Brain microvascular endothelial cell (primary cell): ENCODE results near the gene LANCL3.

Experiments used
- DNase-seq: peaks from one replicate; pipeline ENCODE4 v3.0.0-alpha.2; 2020
- H3K27ac ChIP-seq: fragments of 250-450 bp; sonication (Bioruptor Pico); 2 replicates; pipeline ENCODE4 v1.5.1; 2020; ENCODE audit warnings: mild to moderate bottlenecking, moderate library complexity
- H3K27me3 ChIP-seq: fragments of 250-450 bp; sonication (Bioruptor Pico); replicated peaks from 2 replicates; pipeline ENCODE4 v1.5.1; 2020; ENCODE audit warnings: mild to moderate bottlenecking
- H3K36me3 ChIP-seq: fragments of 250-450 bp; sonication (Bioruptor Pico); replicated peaks from 2 replicates; pipeline ENCODE4 v1.5.1; 2020; ENCODE audit warnings: mild to moderate bottlenecking
- H3K4me3 ChIP-seq: 2 replicates; pipeline ENCODE4 v1.5.1; 2011; ENCODE audit warnings: low read depth, mild to moderate bottlenecking, control low read depth, low read length, moderate library complexity
- in situ Hi-C: cut with HindIII; loops from 2 replicates; pipeline ENCODE4 v1.10.0; 2017; ENCODE audit warnings: low sequenced_read_pairs, low pct_ligation_motif_present
- TF ChIP-seq, protein P1 (sequence below): IDR thresholded peaks from 2 replicates; pipeline ENCODE4 v1.5.1; 2011; ENCODE audit warnings: low read depth, mild to moderate bottlenecking, moderate library complexity, low read length, control low read depth, inconsistent platforms; ENCODE audit errors: missing control alignments

The LANCL3 gene

DNA sequence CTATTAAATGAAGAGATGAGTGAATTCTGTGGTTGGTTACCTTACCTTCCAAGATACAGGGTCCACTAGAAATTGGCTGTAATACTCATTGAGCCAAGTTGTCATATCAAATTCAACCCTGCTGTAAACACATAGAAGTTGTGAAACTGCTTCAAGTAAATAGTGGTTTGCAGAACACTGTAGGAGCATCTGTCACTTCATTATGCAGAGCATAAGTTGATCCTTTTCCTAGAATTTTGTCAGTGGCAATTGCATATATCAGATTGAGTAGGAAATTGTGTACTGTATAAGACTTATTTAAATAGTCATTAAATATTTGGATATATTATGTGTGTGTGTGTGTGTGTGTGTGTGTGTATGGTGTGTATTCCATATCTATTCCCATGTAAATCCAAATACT, 105.3 kb downstream of the LANCL3 start:
- DNase-seq, result no peak
- TF ChIP-seq, protein P1, sequence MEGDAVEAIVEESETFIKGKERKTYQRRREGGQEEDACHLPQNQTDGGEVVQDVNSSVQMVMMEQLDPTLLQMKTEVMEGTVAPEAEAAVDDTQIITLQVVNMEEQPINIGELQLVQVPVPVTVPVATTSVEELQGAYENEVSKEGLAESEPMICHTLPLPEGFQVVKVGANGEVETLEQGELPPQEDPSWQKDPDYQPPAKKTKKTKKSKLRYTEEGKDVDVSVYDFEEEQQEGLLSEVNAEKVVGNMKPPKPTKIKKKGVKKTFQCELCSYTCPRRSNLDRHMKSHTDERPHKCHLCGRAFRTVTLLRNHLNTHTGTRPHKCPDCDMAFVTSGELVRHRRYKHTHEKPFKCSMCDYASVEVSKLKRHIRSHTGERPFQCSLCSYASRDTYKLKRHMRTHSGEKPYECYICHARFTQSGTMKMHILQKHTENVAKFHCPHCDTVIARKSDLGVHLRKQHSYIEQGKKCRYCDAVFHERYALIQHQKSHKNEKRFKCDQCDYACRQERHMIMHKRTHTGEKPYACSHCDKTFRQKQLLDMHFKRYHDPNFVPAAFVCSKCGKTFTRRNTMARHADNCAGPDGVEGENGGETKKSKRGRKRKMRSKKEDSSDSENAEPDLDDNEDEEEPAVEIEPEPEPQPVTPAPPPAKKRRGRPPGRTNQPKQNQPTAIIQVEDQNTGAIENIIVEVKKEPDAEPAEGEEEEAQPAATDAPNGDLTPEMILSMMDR, result no peak
- Histone ChIP-seq H3K36me3 (no peaks in the 10 kb centered on the region), H3K27ac (no peak overlapping the region), H3K27me3 (no peaks in the 10 kb centered on the region), H3K4me3 (no peak overlapping the region)
- in situ Hi-C loops, result no loop called here

DNA sequence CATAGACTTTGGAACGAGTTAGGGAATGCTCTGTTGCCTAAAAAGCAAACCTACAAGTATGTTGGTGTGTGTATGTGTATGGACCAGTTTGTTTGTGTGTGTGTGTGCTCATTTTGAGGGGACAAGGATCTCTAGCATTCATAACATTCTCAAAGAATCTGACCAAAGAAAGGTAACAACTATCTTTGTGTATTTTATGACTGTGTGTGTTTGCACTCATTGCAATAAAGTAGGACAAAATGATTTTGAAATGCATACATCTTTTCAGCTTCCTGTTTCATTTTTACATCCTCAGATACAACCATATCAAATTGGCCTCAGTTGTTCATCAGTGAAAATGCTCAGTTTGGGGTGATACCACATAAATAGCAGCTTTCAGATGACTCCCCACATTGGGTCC, 105.8 kb downstream of the LANCL3 start:
- Histone ChIP-seq H3K27ac (no peak overlapping the region), H3K4me3 (no peak overlapping the region), H3K27me3 (no peaks in the 10 kb centered on the region), H3K36me3 (no peaks in the 10 kb centered on the region)
- in situ Hi-C loops, result no loop called here
- TF ChIP-seq, protein P1, result no peak
- DNase-seq, result no peak

GRCh38 chrX:37677765-37678164, 106.3 kb downstream of the LANCL3 start:
- DNase-seq, result no peak
- Histone ChIP-seq H3K27ac (no peak overlapping the region), H3K36me3 (no peaks in the 10 kb centered on the region), H3K27me3 (no peaks in the 10 kb centered on the region), H3K4me3 (no peak overlapping the region)
- in situ Hi-C loops, result no loop called here
- TF ChIP-seq, protein P1, result no peak

DNA sequence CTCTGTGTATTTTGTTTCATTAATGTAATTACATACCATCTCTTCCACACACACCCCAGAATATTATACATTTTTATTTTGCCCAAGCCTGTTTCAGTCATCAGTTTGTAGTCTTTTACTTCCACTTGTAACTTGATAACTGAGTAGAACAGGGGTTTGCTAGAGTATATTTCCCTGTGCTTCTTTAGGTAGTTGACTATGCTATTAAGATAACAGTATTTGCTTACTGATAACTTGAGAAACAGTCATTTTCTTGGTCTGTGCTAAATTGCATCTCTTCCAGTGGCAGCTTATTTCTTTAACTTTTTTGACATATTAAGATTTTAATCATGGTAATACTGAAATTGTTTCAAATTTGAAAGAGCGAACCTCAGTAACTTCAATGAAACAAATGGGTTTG, 107.1 kb downstream of the LANCL3 start:
- H3K36me3 ChIP-seq, result no peaks in the 10 kb centered on the region
- H3K27me3 ChIP-seq, result no peaks in the 10 kb centered on the region
- TF ChIP-seq, protein P1, result no peak
- H3K27ac ChIP-seq, result no peak overlapping the region
- DNase-seq, result no peak
- in situ Hi-C loops, result no loop called here
- H3K4me3 ChIP-seq, result no peak overlapping the region

- no peak for DNase-seq
- in situ Hi-C loops, result no loop called here
- TF ChIP-seq, protein P1, result no peak
- no peak overlapping the region for H3K4me3 ChIP-seq
- H3K27ac ChIP-seq, result no peak overlapping the region
- H3K36me3 ChIP-seq, result no peaks in the 10 kb centered on the region
- no peaks in the 10 kb centered on the region for H3K27me3 ChIP-seq
Measured at GRCh38 chrX:37679230-37679629, 107.8 kb downstream of the LANCL3 start.

- in situ Hi-C loops, result no loop called here
- TF ChIP-seq, protein P1, result no peak
- Histone ChIP-seq H3K27me3 (no peaks in the 10 kb centered on the region), H3K4me3 (no peak overlapping the region), H3K27ac (no peak overlapping the region), H3K36me3 (no peaks in the 10 kb centered on the region)
- DNase-seq, result no peak
Measured at GRCh38 chrX:37679888-37680287, 108.4 kb downstream of the LANCL3 start.
